K562 (cell line): ENCODE data around the gene PPP1R12C. TPM values are rescaled to one million over a fixed set of nuclear protein-coding genes. Genes with fewer than 3 reads are reported as not detected.

Source experiments
- ATAC-seq: fragments of 200-7000 bp; cut with Tn5 transposase; 3 replicates; pipeline ENCODE4 v1.9.1; 2020; ENCODE audit warnings: moderate library complexity
- BruUV-seq: library from RNA; stranded (reverse); fragments of 400-500 nt; replicated peaks from 2 replicates; lab custom pipeline; 2021; lab: Mats Ljungman, UMichigan
- CTCF ChIA-PET: fragments of 300-600 bp; formaldehyde crosslinking; extraction: SDS; loops from one replicate; lab custom pipeline; 2021; ENCODE audit warnings: low intra/inter-chr PET ratio; lab: Yijun Ruan, JAX
- POLR2A ChIA-PET: fragments of 300-600, 350-650 bp; sonication (Branson Sonifier 250); formaldehyde crosslinking; extraction: SDS; loops from one replicate; lab custom pipeline; 2021; ENCODE audit warnings: antibody characterized with exemption, inconsistent platforms; lab: Yijun Ruan, JAX
- DNase-seq, 4 experiments: peaks; one replicate each; pipeline versions ENCODE4 v3.0.0 to v3.0.0-alpha.2; 2011 to 2018; ENCODE audit warnings: low spot score in 3 of 4, mixed read lengths in 3 of 4; ENCODE audit errors: extremely low read depth in 1 of 4
- FAIRE-seq: peaks from 2 replicates; lab custom pipeline; 2011; peaks lifted over from hg19 to GRCh38; lab: Jason Lieb, UNC
- H2AFZ ChIP-seq: 2 replicates; pipeline ENCODE4 v1.6.0; 2011; ENCODE audit warnings: low read depth, low read length, control low read depth, inconsistent platforms
- H3K27ac ChIP-seq: fragments of 200-600 bp; 3 replicates; pipeline ENCODE4 v1.8.0; 2011; ENCODE audit warnings: low read depth, mild to moderate bottlenecking, control low read depth, inconsistent platforms, low read length, moderate library complexity, mixed read lengths; ENCODE audit errors: extremely low read depth
- H3K27me3 ChIP-seq, 2 experiments: fragments of 300-600 bp in 1 of 2; 2 replicates in 1 of 2; 3 replicates in 1 of 2; pipeline versions ENCODE4 v1.6.0 to v1.8.0; 2011; ENCODE audit warnings: inconsistent platforms in 2 of 2, low read length in 2 of 2, mild to moderate bottlenecking in 1 of 2, mixed read lengths in 1 of 2, moderate library complexity in 1 of 2; ENCODE audit not compliant: control insufficient read depth in 2 of 2, insufficient read depth in 2 of 2
- H3K36me3 ChIP-seq: fragments of 300-600 bp; 3 replicates; pipeline ENCODE4 v1.8.0; 2011; ENCODE audit warnings: mild to moderate bottlenecking, low read length, inconsistent platforms; ENCODE audit not compliant: control insufficient read depth, insufficient read depth
- H3K4me1 ChIP-seq, 2 experiments: fragments of 200-600 bp in 1 of 2; replicated peaks in 1 of 2; 2 replicates in 1 of 2; 3 replicates in 1 of 2; pipeline versions ENCODE4 v1.5.1 to v1.8.0; 2011; ENCODE audit warnings: inconsistent platforms in 2 of 2, low read length in 2 of 2, mild to moderate bottlenecking in 1 of 2, mixed read lengths in 1 of 2, moderate library complexity in 1 of 2; ENCODE audit not compliant: control insufficient read depth in 2 of 2, insufficient read depth in 2 of 2
- H3K4me2 ChIP-seq: 2 replicates; pipeline ENCODE4 v1.6.1; 2011; ENCODE audit warnings: low read length, control low read depth, inconsistent platforms, mixed read lengths; ENCODE audit not compliant: insufficient read depth
- H3K4me3 ChIP-seq: fragments of 200-600 bp; sonication (generic), shearing (Covaris generic); 2 replicates; pipeline ENCODE4 v1.5.1; 2016; ENCODE audit warnings: control low read depth, inconsistent platforms
- H3K79me2 ChIP-seq: fragments of 200-600 bp; 3 replicates; pipeline ENCODE4 v1.8.0; 2011; ENCODE audit warnings: low read length, inconsistent platforms; ENCODE audit not compliant: control insufficient read depth, insufficient read depth
- H3K9ac ChIP-seq, 2 experiments: 2 replicates each; pipeline versions ENCODE4 v1.6.0 to v1.6.1; 2011; ENCODE audit warnings: low read depth in 2 of 2, low read length in 2 of 2, control low read depth in 1 of 2, inconsistent platforms in 1 of 2, mild to moderate bottlenecking in 1 of 2, mixed read lengths in 1 of 2; ENCODE audit not compliant: insufficient read depth in 1 of 2
- H3K9me1 ChIP-seq: one replicate; pipeline ENCODE4 v1.6.0; 2011; ENCODE audit warnings: inconsistent platforms, mild to moderate bottlenecking, low read length, moderate library complexity; ENCODE audit not compliant: control insufficient read depth, insufficient read depth
- H3K9me3 ChIP-seq: replicated peaks from 2 replicates; pipeline ENCODE4 v1.5.1; 2011; ENCODE audit warnings: low read depth, low read length, inconsistent platforms; ENCODE audit not compliant: control insufficient read depth, insufficient read depth
- H4K20me1 ChIP-seq: replicated peaks from 2 replicates; pipeline ENCODE4 v1.6.1; 2011; ENCODE audit warnings: low read length, inconsistent platforms, mixed read lengths; ENCODE audit not compliant: control insufficient read depth, insufficient read depth
- CAMTA2 ChIP-seq: fragments of 250-450 bp; sonication (Bioruptor Pico); conservative IDR thresholded peaks from 2 replicates; pipeline ENCODE4 v1.5.1; 2022
- CTCF ChIP-seq, 3 experiments: IDR thresholded peaks in 2 of 3; conservative IDR thresholded peaks in 1 of 3; 2 replicates each; pipeline ENCODE4 v1.5.1; 2011 to 2012; ENCODE audit warnings: low read length in 3 of 3, mild to moderate bottlenecking in 3 of 3, control low read depth in 2 of 3, improper control_type of control experiment in 1 of 3, inconsistent platforms in 1 of 3, low read depth in 1 of 3, mixed read lengths in 1 of 3, moderate library complexity in 1 of 3; ENCODE audit not compliant: insufficient read depth in 2 of 3
- FIP1L1 ChIP-seq: fragments of 200-400 bp; formaldehyde crosslinking; IDR thresholded peaks from 2 replicates; pipeline ENCODE4 v1.6.1; 2018; ENCODE audit warnings: mild to moderate bottlenecking, low read depth, low read length; ENCODE audit not compliant: poor library complexity, severe bottlenecking
- ID3 ChIP-seq, 2 experiments: fragments of 250-450 bp in 1 of 2; fragments of 450-650 bp in 1 of 2; sonication (Bioruptor Pico) in 1 of 2; IDR thresholded peaks; 2 replicates each; pipeline versions ENCODE4 v1.6.1 to v1.8.0; 2016 to 2021; ENCODE audit warnings: mild to moderate bottlenecking in 2 of 2, moderate library complexity in 2 of 2, missing compliant biosample characterization in 1 of 2, missing genetic modification characterization in 1 of 2
- NFYB ChIP-seq: IDR thresholded peaks from 2 replicates; pipeline ENCODE4 v1.6.1; 2011; ENCODE audit warnings: mild to moderate bottlenecking, moderate library complexity; ENCODE audit not compliant: insufficient read length; ENCODE audit errors: extremely low read depth
- POLR2A ChIP-seq: fragments of 450-650 bp; conservative IDR thresholded peaks from 2 replicates; pipeline ENCODE4 v1.6.1; 2016
- POLR2G ChIP-seq: fragments of 200-400 bp; formaldehyde crosslinking; IDR thresholded peaks from 2 replicates; pipeline ENCODE4 v1.6.1; 2017; ENCODE audit warnings: low read depth, mild to moderate bottlenecking, antibody characterized with exemption, low read length, moderate library complexity
- RAD21 ChIP-seq, 2 experiments: fragments of 250-450 bp in 1 of 2; fragments of 450-650 bp in 1 of 2; sonication (Bioruptor Pico) in 1 of 2; formaldehyde crosslinking in 1 of 2; IDR thresholded peaks in 1 of 2; conservative IDR thresholded peaks in 1 of 2; 2 replicates each; pipeline versions ENCODE4 v1.4.0 to v1.8.0; 2020 to 2022; ENCODE audit warnings: mild to moderate bottlenecking in 2 of 2, moderate library complexity in 1 of 2
- RBFOX2 ChIP-seq: fragments of 200-400 bp; formaldehyde crosslinking; IDR thresholded peaks from 2 replicates; pipeline ENCODE4 v1.6.1; 2017; ENCODE audit warnings: low read depth, mild to moderate bottlenecking, low read length, moderate library complexity
- TAF7 ChIP-seq: fragments of 450-650 bp; IDR thresholded peaks from 2 replicates; pipeline ENCODE4 v1.6.1; 2016; ENCODE audit warnings: missing genetic modification characterization, missing compliant biosample characterization
- ZBTB33 ChIP-seq: sonication (generic); formaldehyde crosslinking; IDR thresholded peaks from 2 replicates; pipeline ENCODE4 v1.8.1; 2023; ENCODE audit warnings: mild to moderate bottlenecking, missing genetic modification reagents
- ZNF384 ChIP-seq: IDR thresholded peaks from 2 replicates; pipeline ENCODE4 v1.6.1; 2012; ENCODE audit warnings: low read depth, low read length, improper control_type of control experiment
- WGBS: fragments of 100-300 bp; shearing (Covaris generic); methylation state at CpG from one replicate; pipeline ENCODE4 v1.1.6; 2016; ENCODE audit warnings: low coverage, mixed read lengths; ENCODE audit not compliant: insufficient coverage; ENCODE audit errors: missing lambda C conversion rate; 5-methylcytosine and 5-hydroxymethylcytosine counted together
- in situ Hi-C: fragments of 300-500 bp; cut with MboI; formaldehyde crosslinking; loops from 4 replicates; pipeline ENCODE4 v1.15.0; 2018; ENCODE audit warnings: inconsistent platforms, mixed read lengths
- intact Hi-C: fragments of 100-400 bp; cut with micrococcal nuclease; formaldehyde crosslinking; loops from 2 replicates; pipeline ENCODE4 v1.14.2; 2022
- polyA plus RNA-seq, 8 experiments: library from polyadenylated mRNA; depleted of rRNA in 4 of 8; stranded (reverse) in 5 of 8; unstranded in 3 of 8; fragments of >200 nt; fragmentation: Nextera tagmentation in 2 of 8; fragmentation: Illumina TruSeq in 1 of 8; extraction: Ambion mirVana in 2 of 8; extraction: Trizol in 1 of 8; gene quantifications; 2 replicates each; pipeline versions ENCODE4 v1.2.1 to v1.2.3, GENCODE V29; 2011 to 2014; ENCODE audit warnings: inconsistent platforms in 1 of 8, missing spikeins in 1 of 8
- total RNA-seq, 7 experiments: library from RNA; depleted of rRNA in 6 of 7; stranded (reverse); fragments of >200 nt in 6 of 7; fragmentation: Illumina TruSeq in 2 of 7; extraction: Trizol in 2 of 7; gene quantifications; 2 replicates each; pipeline versions ENCODE4 v1.2.1 to v1.2.3, GENCODE V29; 2011 to 2021; ENCODE audit warnings: low replicate concordance in 1 of 7

The PPP1R12C gene
- total and polyA plus RNA-seq, 9 of the 15 experiments (the other 6 are each of a cell fraction or from before 2014, with no cell fraction given): 1.8 to 136 (median 33.7) TPM

GRCh38 chr19:55058781-55059610 lies 58.4 kb downstream of the PPP1R12C start:
- no peaks in the 10 kb centered on the region for H3K27me3 ChIP-seq
- TF ChIP-seq FIP1L1 (no peak), RBFOX2 (peak; percentile 38; the same call in 1 of the 2 replicates), ID3 (CRISPR knock-in tag; IDR thresholded peaks at IDR 0.05) (no peak), ID3 (tag; IDR thresholded peaks at IDR 0.05) (no peak), CAMTA2 (CRISPR knock-in tag) (no peak), RAD21 (CRISPR knock-in tag; conservative IDR thresholded peaks at IDR 0.05 in 1 of 2, IDR thresholded peaks at IDR 0.05 in 1 of 2) (0 out of 4 replicates have a peak, but pooled peaks of 1 of the 2 experiments have one; percentile 25), POLR2G (peak; percentile 60), ZBTB33 (CRISPR knock-in tag) (peak; percentile 22; the same call in 1 of the 2 replicates), NFYB (no peak), POLR2A (0 out of 2 replicates have a peak, but pooled peaks have one; percentile 1), ZNF384 (no peak), CTCF (IDR thresholded peaks at IDR 0.05 in 2 of 3, conservative IDR thresholded peaks at IDR 0.05 in 1 of 3; ENCODE audit: insufficient read depth in 2 of 3, low read depth in 1 of 3, low read length in 3 of 3) (peak; percentile 26 to 38 (median 33); a peak in 4 of 6 replicates), TAF7 (tag) (no peak)
- no peak overlapping the region for H3K4me2 ChIP-seq
- FAIRE-seq (peak; percentile 26), ATAC-seq (no peak), DNase-seq (peak in 1 of 4 experiments; percentile 33)
- H2AFZ ChIP-seq: no peak overlapping the region
- CTCF ChIA-PET: no interaction called here
- in situ Hi-C loops: no loop called here
- H3K4me3 ChIP-seq: no peak overlapping the region
- 0 out of 2 replicates have a peak, but pooled peaks cover 4% of the 10 kb centered on the region for H4K20me1 ChIP-seq
- H3K4me1 ChIP-seq: peaks cover 3 to 19% of the 10 kb centered on the region in 2 experiments; a peak in 4 of 5 replicates
- no peak overlapping the region; the same call in 2 of the 3 replicates for H3K27ac ChIP-seq
- peaks cover 71% of the 10 kb centered on the region for H3K36me3 ChIP-seq
- 94% methylated on average over 22 of the region's 23 CpGs for WGBS
- POLR2A ChIA-PET: interaction anchor here (0.7 kb wide), 1 partner anchor 406 kb away, joined by 3 read pairs; no protein-coding TSS in a partner anchor
- H3K9ac ChIP-seq: 0 out of 4 replicates have a peak overlapping the region, but pooled peaks of 1 of the 2 experiments have one; percentile 52
- H3K9me1 ChIP-seq: no peaks in the 10 kb centered on the region
- intact Hi-C loops: no loop called here
- no TSS peak for BruUV-seq
- no peaks in the 10 kb centered on the region for H3K9me3 ChIP-seq
- peaks cover 50% of the 10 kb centered on the region for H3K79me2 ChIP-seq
